Common myeloid progenitor, CD34-positive (primary cell): Measurements from ENCODE around the gene SEC23A. TPM values are rescaled to one million over a fixed set of nuclear protein-coding genes. Genes with fewer than 3 reads are reported as not detected.
A peak's percentile ranks its signal among the peaks of the same experiment; 100 is the strongest.
"Not testable (repeated sequence)": the region's sequence is repeated elsewhere in the genome, so short reads cannot be mapped to it uniquely, and the experiment has no call there.

Source experiments
- CTCF ChIA-PET: fragments of 350-600 bp; sonication (Branson Sonifier 250); formaldehyde crosslinking; loops from one replicate; lab custom pipeline; 2021; ENCODE audit warnings: antibody characterized with exemption; lab: Charles Lee
- POLR2A ChIA-PET: fragments of 350-600 bp; sonication (Branson Sonifier 250); formaldehyde crosslinking; loops from one replicate; lab custom pipeline; 2021; ENCODE audit warnings: antibody characterized with exemption; lab: Charles Lee
- DNase-seq, 3 donors: peaks; one replicate each; pipeline versions ENCODE4 v3.0.0 to v3.0.0-alpha.2; 2013
- H3K27ac ChIP-seq, 2 experiments: 1 replicate in 1 of 2; 2 replicates in 1 of 2; pipeline ENCODE4 v1.7.0; 2013; ENCODE audit warnings: inconsistent platforms in 2 of 2, low read length in 2 of 2, mild to moderate bottlenecking in 2 of 2, low read depth in 1 of 2, moderate library complexity in 1 of 2; ENCODE audit not compliant: severe bottlenecking in 2 of 2, insufficient read depth in 1 of 2, poor library complexity in 1 of 2
- H3K27me3 ChIP-seq, 5 experiments: replicated peaks in 2 of 5; 1 replicate in 3 of 5; 2 replicates in 2 of 5; pipeline versions ENCODE4 v1.6.1 to v1.7.0; 2013; ENCODE audit warnings: low read length in 4 of 5, mild to moderate bottlenecking in 2 of 5, moderate library complexity in 2 of 5, inconsistent platforms in 1 of 5; ENCODE audit not compliant: insufficient read depth in 5 of 5, control insufficient read depth in 4 of 5
- H3K36me3 ChIP-seq, 4 experiments: 1 replicate in 2 of 4; 2 replicates in 2 of 4; pipeline versions ENCODE4 v1.6.1 to v1.7.0; 2013; ENCODE audit warnings: low read length in 3 of 4, control low read depth in 1 of 4, mild to moderate bottlenecking in 1 of 4; ENCODE audit not compliant: control insufficient read depth in 4 of 4, insufficient read depth in 4 of 4
- H3K4me1 ChIP-seq, 4 experiments: 1 replicate in 3 of 4; 2 replicates in 1 of 4; pipeline versions ENCODE4 v1.6.1 to v1.7.1; 2013; ENCODE audit warnings: low read length in 3 of 4, mild to moderate bottlenecking in 3 of 4, control low read depth in 1 of 4, inconsistent platforms in 1 of 4, moderate library complexity in 1 of 4; ENCODE audit not compliant: control insufficient read depth in 4 of 4, insufficient read depth in 4 of 4; ENCODE audit errors: control extremely low read depth in 1 of 4
- H3K4me3 ChIP-seq, 7 experiments: 1 replicate in 4 of 7; 2 replicates in 3 of 7; pipeline versions ENCODE4 v1.5.1 to v1.7.0; 2013; ENCODE audit warnings: mild to moderate bottlenecking in 7 of 7, low read length in 6 of 7, moderate library complexity in 6 of 7, inconsistent platforms in 2 of 7, low read depth in 2 of 7, control low read depth in 1 of 7; ENCODE audit not compliant: insufficient read depth in 4 of 7, control insufficient read depth in 1 of 7; ENCODE audit errors: extremely low read depth in 1 of 7
- H3K9me3 ChIP-seq, 5 experiments: 1 replicate in 4 of 5; 2 replicates in 1 of 5; pipeline versions ENCODE4 v1.6.1 to v1.7.1; 2013; ENCODE audit warnings: low read length in 4 of 5, mild to moderate bottlenecking in 2 of 5, inconsistent platforms in 1 of 5, low read depth in 1 of 5, moderate library complexity in 1 of 5; ENCODE audit not compliant: control insufficient read depth in 4 of 5, insufficient read depth in 2 of 5; ENCODE audit errors: control extremely low read depth in 1 of 5
- WGBS: methylation state at CpG from one replicate; pipeline ENCODE4 v1.1.5; 2013; ENCODE audit not compliant: insufficient coverage; 5-methylcytosine and 5-hydroxymethylcytosine counted together
- polyA plus RNA-seq: library from polyadenylated mRNA; unstranded; fragments of 120-200 nt; gene quantifications from one replicate; pipeline ENCODE4 v1.2.1, GENCODE V29; 2013

SEC23A gene
- 24.4 TPM for polyA plus RNA-seq

GRCh38 chr14:39102969-39103957 lies at the start of gene SEC23A:
Gene SEC23A (minus strand): TSS chr14:39103235. CDS start chr14:39096118, 7,117 bp downstream.
- Histone ChIP-seq H3K27ac (peak within 1 kb of the TSS; percentile 67 to 86), H3K36me3 (no peaks in the 10 kb centered on the region), H3K4me1 (peaks cover 4 to 17% (median 13%) of the 10 kb centered on the region in 4 experiments), H3K27me3 (no peaks in the 10 kb centered on the region), H3K9me3 (no peaks in the 10 kb centered on the region), H3K4me3 (peak within 1 kb of the TSS; percentile 59 to 97 (median 94))
- under 1% methylated on average over 49 of the region's 58 CpGs for WGBS
- peak; percentile 91 to 97 (median 94) for DNase-seq
- ChIA-PET CTCF (interaction anchor here (0.9 to 2.0 kb wide), 6 partner anchors 11 to 366 kb away, joined by 3 to 6 read pairs (median 3); partner anchors contain the start of genes GEMIN2 and TRAPPC6B), POLR2A (interaction anchor here (1.7 kb wide), 1 partner anchor 11 kb away, joined by 8 read pairs; the partner anchor contains the start of gene GEMIN2)

- peak; percentile 37 to 80 (median 60) for DNase-seq
- WGBS = 74% methylated on average over 3 of the region's 7 CpGs
- no peaks in the 10 kb centered on the region for H3K4me1 ChIP-seq
- H3K4me3 ChIP-seq = no peak overlapping the region
- H3K9me3 ChIP-seq = peaks cover 0 to 6% (median 3%) of the 10 kb centered on the region in 5 experiments
- H3K27me3 ChIP-seq = no peaks in the 10 kb centered on the region
- ChIA-PET CTCF (no interaction called here), POLR2A (no interaction called here)
- H3K27ac ChIP-seq = no peak overlapping the region
- H3K36me3 ChIP-seq = peaks cover 4 to 26% (median 12%) of the 10 kb centered on the region in 4 experiments
These were observed 42.4 kb upstream of the SEC23A start for GRCh38 chr14:39145266-39145966.

GRCh38 chr14:39143226-39143625 lies 40.2 kb upstream of the SEC23A start:
- POLR2A ChIA-PET, H3K4me3 ChIP-seq, H3K27me3 ChIP-seq, H3K4me1 ChIP-seq, CTCF ChIA-PET, H3K9me3 ChIP-seq, H3K27ac ChIP-seq: not testable (repeated sequence)
- peak in 1 of 3 donors; percentile 2 for DNase-seq
- peaks cover 5 to 15% (median 9%) of the 10 kb centered on the region in 4 experiments for H3K36me3 ChIP-seq
- 100% methylated on average over 1 of the region's 2 CpGs for WGBS

GRCh38 chr14:39141623-39142022 lies 38.6 kb upstream of the SEC23A start:
- CTCF ChIA-PET, H3K9me3 ChIP-seq, DNase-seq, H3K27ac ChIP-seq, H3K4me3 ChIP-seq, H3K27me3 ChIP-seq, H3K4me1 ChIP-seq: not testable (repeated sequence)
- H3K36me3 ChIP-seq = peaks cover 4 to 23% (median 10%) of the 10 kb centered on the region in 4 experiments
- 100% methylated on average over 1 of the region's 1 CpG for WGBS
- POLR2A ChIA-PET = interaction anchor here (0.7 kb wide), 1 partner anchor 10 kb away, joined by 3 read pairs; no protein-coding TSS in a partner anchor

- peaks cover 4 to 34% (median 18%) of the 10 kb centered on the region in 4 experiments for H3K36me3 ChIP-seq
- H3K4me3 ChIP-seq = no peak overlapping the region
- ChIA-PET CTCF (no interaction called here), POLR2A (no interaction called here)
- WGBS = 76% methylated on average over 3 of the region's 3 CpGs
- H3K27me3 ChIP-seq = no peaks in the 10 kb centered on the region
- no peak overlapping the region for H3K27ac ChIP-seq
- H3K9me3 ChIP-seq = peaks cover 0 to 6% (median 3%) of the 10 kb centered on the region in 5 experiments
- DNase-seq = no peak
- no peaks in the 10 kb centered on the region for H3K4me1 ChIP-seq
These were observed 37.1 kb upstream of the SEC23A start for GRCh38 chr14:39140170-39140569.

GRCh38 chr14:39138440-39138839 lies 35.4 kb upstream of the SEC23A start:
- Histone ChIP-seq H3K36me3 (peaks cover 9 to 48% (median 28%) of the 10 kb centered on the region in 4 experiments), H3K4me1 (no peaks in the 10 kb centered on the region), H3K9me3 (peaks cover 0 to 6% (median 3%) of the 10 kb centered on the region in 5 experiments), H3K27ac (no peak overlapping the region), H3K27me3 (no peaks in the 10 kb centered on the region), H3K4me3 (no peak overlapping the region)
- no peak for DNase-seq
- no CpG with 5 or more reads among the region's 1 CpG for WGBS
- ChIA-PET CTCF (interaction anchor here (0.6 kb wide), 1 partner anchor 23 kb away, joined by 3 read pairs; no protein-coding TSS in a partner anchor), POLR2A (interaction anchor here (0.6 kb wide), 1 partner anchor 31 kb away, joined by 3 read pairs; no protein-coding TSS in a partner anchor)
